COR-L47 (cell line): ENCODE results near the gene FOXC2.

Experiments used
- DNase-seq: peaks from one replicate; lab custom pipeline; 2025; lab: John Stamatoyannopoulos, UW

The FOXC2 gene

GRCh38 chr16:86566601-86566965 lies at the start of gene FOXC2:
FOXC2 (plus strand) TSS chr16:86566829; CDS start chr16:86567336, 507 bp downstream.
- DNase-seq = no peak

- no peak for DNase-seq
Observed at GRCh38 chr16:86517033-86517432, 49.6 kb upstream of the FOXC2 start.

- DNase-seq = no peak
Observed at GRCh38 chr16:86517652-86518258, 48.9 kb upstream of the FOXC2 start.

GRCh38 chr16:86519007-86519648 lies 47.5 kb upstream of the FOXC2 start:
- DNase-seq = no peak

- peak; percentile 29 for DNase-seq
Observed at GRCh38 chr16:86519649-86520316, 46.8 kb upstream of the FOXC2 start.

GRCh38 chr16:86520317-86521210 lies 46.1 kb upstream of the FOXC2 start:
- no peak for DNase-seq

- DNase-seq = no peak
Observed at GRCh38 chr16:86521236-86522197, 45.1 kb upstream of the FOXC2 start.

- DNase-seq = no peak
Observed at GRCh38 chr16:86522634-86523033, 44.0 kb upstream of the FOXC2 start.

- DNase-seq = no peak
Observed at GRCh38 chr16:86523166-86523740, 43.4 kb upstream of the FOXC2 start.

- DNase-seq = no peak
Observed at GRCh38 chr16:86524029-86524428, 42.6 kb upstream of the FOXC2 start.

- DNase-seq = no peak
Observed at GRCh38 chr16:86525696-86526095, 40.9 kb upstream of the FOXC2 start.

DNA sequence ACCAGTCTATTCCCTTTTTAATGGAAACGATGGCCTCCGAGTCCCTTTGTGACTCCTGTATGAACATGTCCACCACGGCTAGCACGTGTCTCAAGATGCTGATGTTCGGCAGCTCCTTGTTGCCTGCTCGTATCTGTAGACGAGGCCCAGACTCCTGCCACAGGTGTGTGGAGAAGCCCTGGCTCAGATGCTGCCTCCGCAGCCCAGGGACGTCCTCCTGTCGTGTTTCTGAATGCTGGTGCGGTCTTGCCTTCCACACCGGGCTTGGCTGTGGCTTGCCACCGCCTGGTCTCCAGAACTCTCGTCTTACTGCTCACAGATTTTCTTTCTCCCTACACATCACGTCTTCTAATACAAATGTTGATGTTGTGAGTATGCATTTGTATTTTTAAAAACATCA lies 39.3 kb upstream of the FOXC2 start:
- no peak for DNase-seq

- DNase-seq = no peak
Observed at GRCh38 chr16:86528061-86528929, 38.3 kb upstream of the FOXC2 start.

DNA sequence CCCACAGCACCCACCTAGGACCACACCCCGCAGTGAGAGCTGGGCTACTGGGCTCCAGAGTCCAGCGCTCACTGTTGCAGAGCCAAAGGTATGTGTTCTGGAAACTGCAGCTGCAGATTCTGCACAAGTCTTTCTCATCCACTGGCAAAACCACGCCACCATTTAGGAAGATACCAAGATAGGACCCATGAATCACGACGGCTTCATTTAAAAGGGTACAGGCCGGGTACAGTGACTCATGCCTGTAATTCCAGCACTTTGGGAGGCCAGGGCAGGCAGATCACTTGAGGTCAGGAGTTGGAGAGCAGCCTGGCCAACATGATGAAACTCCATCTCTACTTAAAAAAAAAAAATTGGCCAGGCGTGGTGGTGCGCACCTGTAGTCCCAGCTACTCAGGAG lies 37.5 kb upstream of the FOXC2 start:
- no peak for DNase-seq

- no peak for DNase-seq
Observed at GRCh38 chr16:86530251-86531190, 36.1 kb upstream of the FOXC2 start.

DNA sequence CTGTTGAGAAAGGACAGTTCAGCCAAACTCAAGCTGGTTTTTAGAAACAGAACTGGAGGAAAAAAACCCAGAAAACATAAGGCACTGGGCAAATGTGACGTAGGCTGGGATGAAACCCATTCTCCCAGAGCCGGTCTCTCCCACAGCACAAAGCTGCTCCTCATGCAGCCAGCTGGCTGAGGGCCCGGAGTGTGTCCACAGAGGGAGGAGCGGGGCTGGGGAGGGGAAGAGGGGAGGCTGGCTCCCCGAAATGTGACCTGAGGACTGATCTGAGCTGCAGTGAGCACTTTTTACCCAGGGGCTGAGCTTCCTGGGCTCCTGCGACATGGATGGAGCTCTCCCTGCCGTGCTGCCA lies 35.5 kb upstream of the FOXC2 start:
- no peak for DNase-seq

DNA sequence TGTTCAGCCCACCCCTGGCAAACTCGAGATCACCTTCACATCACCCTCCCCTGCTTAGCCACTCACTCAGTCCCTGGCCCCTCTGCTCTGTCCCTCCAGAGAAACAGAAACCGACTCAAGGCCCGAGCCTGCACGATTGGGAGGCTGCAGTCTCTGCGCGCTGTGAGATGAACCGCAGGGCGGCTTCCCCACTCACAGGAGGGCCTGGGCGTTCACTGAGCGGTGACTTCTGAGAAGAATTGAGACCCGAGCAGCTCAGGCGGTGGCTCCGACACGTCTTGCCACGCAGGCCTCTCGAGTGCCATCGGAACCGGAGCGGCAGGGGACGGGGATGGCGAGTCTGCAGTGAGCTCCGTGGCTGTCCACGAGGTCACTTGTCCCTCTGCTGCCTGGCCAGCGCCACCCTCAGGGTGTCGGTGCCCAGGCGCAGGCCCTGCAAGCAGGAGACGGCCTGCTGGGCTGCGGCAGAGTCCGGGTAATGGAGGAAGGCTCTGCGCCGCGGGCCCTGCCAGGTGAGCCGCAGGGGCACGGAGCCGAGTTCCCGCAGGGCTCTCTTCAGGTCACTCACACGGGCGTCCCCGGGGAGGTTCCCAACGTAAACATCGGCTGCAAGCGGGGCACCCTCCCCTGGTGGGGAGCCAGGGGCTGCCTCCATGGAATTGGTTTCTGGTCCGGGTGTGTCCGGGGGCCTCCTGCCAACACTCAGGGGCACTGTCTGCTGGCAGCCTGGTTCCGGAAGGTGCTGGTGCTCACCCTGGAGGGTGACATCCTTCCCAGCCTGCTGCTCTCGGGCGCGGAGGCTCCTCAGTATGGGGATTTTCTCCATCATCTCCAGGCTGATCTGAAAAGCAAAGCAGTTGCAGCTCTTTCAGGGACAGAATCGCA lies 34.7 kb upstream of the FOXC2 start:
- DNase-seq = no peak

- DNase-seq = no peak
Observed at GRCh38 chr16:86532526-86532815, 34.2 kb upstream of the FOXC2 start.
